Superior temporal gyrus (tissue), 1 donor: ENCODE results near the gene AADACL4.

Source experiments
- DNase-seq: peaks from one replicate; pipeline ENCODE4 v3.0.0-alpha.2; 2016; ENCODE audit errors: extremely low spot score

AADACL4 gene

DNA sequence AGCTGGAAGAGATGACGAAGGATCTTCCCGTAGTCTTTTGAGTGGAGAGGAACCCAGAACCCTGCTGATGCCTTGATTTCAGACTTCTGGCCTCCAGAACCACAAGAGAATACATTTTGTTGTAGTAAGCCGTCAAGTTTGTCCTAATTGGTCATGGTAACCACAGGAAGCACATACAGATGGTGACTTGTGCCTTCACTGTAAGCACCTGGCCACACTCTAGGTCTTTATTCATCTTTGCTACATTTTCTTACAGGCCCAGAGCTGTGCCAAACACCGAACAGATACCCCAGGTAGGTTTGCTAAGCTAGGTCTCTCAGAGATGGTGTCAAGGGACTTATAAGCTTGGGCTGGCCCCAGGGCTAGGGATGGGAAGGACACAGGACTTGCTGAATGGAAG lies 30.7 kb upstream of the AADACL4 start:
- no peak for DNase-seq

- DNase-seq = no peak
Observed at GRCh38 chr1:12614402-12615158, 29.3 kb upstream of the AADACL4 start.

GRCh38 chr1:12615159-12615864 lies 28.6 kb upstream of the AADACL4 start:
- peak; percentile 45 for DNase-seq

DNA sequence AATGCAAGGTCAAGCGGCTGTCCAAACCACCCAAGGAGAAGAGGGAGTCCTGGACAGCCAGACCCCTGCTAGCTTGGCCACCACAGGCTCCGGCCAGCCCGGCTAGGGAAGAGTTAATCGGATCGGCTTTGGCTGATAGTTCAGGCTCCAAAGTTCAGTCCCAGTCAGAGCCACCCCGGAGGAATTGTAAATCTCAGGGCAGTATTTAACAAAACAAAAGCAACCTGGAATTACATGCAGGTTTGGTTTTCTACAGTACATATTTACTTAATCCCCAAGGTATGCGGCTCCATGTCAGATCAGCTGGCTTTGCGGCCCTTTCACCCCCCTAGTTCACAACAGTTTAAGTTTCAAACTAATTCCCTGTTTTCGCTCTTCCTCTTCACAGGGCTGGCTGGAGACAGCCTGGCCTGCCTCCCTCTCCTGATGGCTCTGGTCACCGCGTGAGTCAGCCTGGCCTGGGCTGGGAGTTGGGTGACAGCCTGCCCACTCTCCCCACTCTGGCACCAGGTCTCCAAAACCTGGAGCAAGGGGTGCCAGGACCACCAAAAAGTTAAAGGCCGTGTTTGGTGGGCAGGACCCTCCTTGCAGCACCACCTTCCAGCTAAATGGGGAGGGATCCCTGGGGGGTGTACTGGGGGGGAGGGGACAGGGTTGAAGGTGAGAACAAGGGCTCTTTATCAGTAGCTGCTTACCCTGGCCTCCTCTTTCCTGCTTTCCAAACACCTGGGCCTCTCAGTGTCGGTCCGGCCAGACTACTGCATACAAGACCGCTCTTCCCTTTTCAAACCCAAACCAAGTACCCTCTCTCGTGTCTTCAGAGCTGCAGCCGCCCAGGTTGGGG lies 27.8 kb upstream of the AADACL4 start:
- DNase-seq = no peak

DNA sequence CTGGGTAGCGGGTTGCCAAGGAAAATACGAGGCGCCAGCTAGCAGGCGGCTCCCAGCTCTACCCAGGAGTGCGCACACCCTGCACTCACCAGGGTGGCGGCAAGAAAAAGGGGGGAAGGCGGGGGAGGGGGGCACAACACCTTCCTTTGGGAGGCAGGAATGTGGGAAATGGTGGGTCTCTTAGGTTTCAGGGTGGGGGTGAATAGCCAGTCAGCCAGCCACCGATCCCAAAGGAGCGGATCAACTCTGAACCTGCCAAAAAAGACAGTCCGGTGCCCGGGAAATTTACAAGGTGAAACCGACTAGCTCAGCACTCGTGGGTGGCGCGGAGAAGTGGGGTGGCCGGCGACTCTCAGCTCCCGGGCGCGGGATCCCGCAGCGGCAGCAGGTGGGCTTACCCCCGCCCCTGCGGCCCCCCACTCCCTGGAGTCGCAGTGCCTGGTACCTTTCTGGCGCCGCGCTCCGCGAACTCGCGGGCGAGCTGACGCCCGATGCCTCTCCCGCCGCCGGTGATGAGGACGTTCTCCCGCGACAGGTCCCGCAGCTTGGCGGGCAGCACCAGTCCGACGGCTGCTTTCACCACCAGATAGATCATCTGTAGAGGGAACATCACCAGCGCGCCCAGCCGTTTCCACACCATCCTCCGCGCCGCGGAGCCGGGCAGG lies 27.0 kb upstream of the AADACL4 start:
- no peak for DNase-seq

DNA sequence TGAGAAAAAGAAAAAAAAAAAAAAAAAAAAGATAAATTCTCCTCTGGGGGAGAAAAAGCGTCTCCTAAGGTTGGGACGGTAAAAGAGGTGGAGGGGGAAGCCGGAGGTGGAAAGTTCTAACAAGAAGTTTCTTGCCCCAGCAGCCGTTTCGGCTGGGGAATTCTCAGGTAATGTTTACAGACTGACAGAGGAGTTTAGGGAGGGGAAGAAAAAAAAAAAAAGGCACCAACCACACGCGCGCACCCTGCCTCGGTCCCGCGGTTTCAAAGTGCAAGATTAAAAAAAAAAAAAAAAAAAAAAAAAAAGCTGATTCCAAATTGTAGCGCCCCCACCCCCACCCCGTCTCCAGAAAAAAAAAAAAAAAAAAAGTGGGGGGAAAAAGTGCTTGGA lies 26.4 kb upstream of the AADACL4 start:
- DNase-seq = no peak

DNA sequence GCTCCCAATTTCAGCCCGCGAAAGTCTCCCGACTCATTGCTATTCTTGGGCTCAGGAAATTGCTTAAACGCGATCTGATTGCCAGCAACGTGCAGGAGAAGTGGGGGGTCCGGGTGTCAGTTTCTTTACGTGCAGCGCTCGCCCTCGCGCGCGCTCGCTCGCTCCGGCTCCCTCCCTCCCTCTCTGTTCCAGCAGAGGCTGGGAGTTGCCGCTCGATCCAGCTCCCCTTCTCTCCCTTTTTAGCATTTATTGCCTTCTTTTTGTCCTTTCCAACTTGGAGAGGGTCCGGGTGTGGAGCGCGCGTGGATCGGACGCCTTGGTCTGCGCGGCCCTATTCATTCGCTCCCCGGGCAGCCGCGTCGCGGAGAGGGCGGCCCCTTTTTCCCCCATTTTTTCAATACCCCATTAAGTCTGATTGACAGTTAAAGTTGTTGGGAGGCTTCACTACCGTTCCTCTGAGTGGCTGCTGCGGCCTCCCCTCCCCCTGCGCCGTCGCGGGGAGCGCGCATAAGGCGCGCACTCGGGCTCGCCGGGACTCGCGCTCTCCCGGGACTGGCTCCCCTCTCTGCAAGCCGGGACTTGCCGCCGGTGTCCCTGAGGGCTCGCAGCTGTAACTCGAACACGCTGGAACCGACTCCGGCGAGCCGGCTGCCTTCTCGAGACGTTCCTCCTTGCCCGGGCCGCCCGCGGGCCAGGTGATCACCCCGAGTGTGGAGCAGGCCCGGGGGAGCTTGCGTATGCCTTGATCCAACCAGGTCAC lies 25.8 kb upstream of the AADACL4 start, which contains the start of gene DHRS3:
DHRS3 (minus strand) TSS at position 310 of the 760 bp plus-strand sequence. CDS start 862 bp downstream, outside the sequence.
- DNase-seq = peak; percentile 46

DNA sequence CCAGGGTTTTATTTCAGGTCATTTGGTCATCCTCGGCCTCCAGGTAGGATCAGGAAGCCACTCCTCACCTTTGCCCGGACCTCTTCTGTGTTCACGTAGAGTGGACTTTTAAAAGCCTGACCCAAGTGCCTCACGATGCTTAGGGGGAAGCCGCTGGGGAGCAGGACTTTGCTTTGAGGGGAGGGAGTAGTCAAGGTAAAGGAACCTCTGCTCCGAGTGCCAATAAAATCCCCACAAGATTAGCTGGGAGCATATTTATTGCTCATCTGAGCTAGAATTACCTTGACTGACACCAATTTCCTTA lies 25.3 kb upstream of the AADACL4 start:
- no peak for DNase-seq

- DNase-seq = no peak
Observed at GRCh38 chr1:12618965-12619791, 24.7 kb upstream of the AADACL4 start.

GRCh38 chr1:12619792-12620487 lies 23.9 kb upstream of the AADACL4 start:
- DNase-seq = peak; percentile 88

DNA sequence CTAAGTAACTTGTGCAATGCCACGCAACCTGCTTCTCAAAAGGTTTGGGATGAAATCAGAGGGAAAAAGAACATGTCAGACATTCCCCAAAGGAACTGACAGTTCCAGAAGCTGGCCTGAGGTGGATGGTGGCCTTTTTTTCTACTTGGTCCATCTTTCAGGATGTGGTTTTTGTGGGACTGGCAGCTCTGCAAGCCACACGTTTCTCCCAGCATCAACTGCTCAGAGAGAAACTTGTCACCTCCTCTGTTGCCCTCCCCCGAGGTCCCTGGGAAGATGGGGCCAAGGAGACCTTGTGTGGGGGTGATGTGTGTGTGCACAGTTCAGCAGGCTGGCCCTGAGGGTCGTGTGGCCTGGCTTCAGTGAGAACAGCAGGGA lies 23.4 kb upstream of the AADACL4 start:
- no peak for DNase-seq

DNA sequence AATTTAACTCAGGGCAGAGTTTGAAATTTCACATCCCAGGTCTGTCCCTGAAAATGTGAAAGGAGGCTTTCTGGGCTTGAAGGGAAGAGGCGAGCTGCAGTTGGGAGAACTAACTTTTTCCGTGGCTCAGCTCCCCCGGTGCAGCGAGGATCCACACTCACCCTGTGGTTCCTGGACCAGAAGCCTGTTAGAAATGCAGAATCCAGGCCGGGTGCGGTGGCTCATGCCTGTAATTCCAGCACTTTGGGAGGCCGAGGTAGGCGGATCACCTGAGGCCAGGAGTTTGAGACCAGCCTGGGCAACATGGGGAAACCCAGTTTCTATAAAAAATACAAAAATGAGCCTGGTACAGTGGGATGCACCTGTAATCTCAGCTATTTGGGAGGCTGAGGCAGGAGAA lies 23.0 kb upstream of the AADACL4 start:
- DNase-seq = no peak

DNA sequence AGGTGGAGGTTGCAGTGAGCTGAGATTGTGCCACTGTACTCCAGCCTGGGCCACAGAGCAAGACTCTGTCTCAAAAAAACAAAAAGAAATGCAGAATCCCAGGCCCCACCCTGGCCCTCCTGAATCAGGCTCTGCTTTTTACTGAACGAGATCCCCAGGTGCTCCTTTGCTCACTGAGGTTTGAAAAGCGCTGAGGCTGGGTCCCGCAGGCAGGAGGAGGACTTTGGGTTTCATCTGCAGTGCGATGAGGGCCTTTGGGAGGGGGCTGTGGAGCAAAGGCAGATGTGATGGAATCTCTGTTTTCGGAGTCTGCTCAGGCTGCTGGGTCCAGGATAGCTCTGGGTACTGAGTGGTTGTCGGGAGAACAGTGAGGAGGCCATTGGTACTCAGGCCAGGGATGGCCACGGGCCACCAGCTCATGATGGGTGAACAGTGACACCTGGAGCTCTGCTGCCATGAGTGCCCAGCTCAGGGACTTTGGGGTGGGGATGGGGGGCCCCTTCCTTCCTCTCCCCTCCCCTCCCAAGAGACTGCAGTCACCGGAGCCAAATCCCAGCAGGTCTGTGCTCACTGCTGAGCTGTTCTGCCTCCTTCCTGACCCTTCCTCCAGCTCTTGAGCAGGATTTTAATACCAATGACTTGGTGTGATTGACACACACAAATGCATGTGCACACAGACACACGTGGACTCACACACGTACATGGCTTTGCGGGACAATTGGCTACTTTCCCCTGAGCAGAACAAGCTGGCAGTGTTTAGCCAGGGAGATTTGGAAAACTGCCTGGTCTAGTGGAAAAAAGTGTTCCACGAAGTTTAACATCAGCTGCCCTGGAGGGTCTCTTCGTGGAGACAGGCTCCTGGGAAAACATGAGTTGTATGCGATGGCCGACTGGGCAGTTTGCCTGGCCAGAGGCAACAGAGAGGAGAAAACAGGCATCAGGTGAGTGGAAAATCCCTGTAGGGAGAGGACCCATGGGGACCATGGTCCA lies 22.2 kb upstream of the AADACL4 start:
- DNase-seq = no peak

GRCh38 chr1:12622506-12622905 lies 21.4 kb upstream of the AADACL4 start:
- DNase-seq = no peak

DNA sequence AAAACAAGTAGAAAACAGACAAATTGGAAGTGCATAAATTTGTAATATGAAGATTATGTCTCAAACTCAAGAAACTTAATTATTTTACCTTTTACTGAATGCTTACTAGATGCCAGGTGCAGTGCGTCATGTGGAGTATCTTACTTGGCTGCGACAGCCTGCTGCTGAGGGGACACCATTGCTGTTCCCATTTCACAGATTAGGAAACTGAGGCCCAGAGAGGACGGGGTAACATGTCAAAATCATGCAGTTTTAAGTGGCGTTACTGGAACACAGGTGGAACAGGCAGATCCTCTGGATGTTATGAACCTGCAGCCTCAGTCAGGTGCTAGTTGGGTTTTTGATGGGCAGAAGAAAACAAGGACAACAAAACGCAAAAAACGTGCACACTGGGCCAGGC lies 18.6 kb upstream of the AADACL4 start:
- DNase-seq = no peak

DNA sequence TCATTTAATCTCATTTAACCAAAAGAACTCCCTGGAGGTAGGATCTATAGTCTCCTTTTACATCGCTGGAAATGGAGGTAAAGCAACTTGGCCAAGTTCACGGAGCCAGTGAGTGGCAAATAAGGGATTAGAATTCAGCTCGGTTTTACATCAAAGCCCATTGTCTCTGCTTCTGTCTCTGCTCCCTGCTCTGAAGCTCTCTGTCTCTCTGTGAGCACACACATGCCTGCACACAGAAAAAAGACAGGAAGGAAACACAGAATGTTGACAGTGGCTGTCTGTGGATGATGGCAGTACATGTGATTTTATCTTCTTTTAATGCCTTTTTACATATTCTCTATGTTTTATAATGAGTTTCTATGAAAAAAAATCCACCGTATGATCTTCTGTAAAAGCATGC lies 17.0 kb upstream of the AADACL4 start:
- DNase-seq = no peak

DNA sequence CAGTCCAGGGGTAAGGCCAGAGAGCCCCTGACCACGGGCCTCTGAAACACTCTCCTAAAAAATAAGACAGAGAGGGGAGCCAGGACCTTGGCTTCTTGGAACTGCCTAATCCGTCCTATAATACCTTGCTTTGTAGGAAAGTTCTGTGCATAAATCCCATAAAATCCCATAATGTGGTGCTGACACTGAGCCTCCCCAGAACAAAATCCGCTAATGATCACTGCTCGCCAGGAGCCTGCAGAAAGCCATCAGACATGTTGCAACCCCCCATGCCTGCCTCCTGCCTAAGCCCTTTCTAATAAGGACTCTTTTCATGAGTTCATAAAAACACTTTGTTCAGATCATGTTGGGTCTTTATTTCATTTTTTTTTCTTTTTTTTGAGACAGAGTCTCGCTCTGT lies 16.6 kb upstream of the AADACL4 start:
- no peak for DNase-seq

DNA sequence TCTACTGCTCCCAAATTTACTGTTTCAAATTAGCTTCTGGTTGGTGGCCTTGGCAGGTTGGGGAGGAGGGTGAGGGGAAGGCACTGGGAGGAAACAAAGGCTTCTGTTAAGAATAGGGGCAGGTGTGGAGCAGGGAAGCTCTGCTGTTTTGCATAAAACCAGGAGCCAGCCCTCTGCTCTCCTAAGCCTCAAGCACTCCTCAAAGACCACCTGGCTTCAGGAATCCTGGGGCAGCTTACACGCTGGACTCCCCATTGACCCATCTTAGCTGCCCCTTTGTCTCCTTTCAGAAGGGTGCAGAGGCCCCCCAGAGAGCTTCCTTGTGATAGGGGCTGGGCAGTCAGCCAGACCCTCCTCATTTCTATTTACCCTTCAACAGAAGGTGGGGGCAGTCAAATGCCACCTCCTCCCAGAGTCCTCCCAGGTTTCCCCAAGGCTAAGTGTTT lies 14.4 kb upstream of the AADACL4 start:
- no peak for DNase-seq
